HG03558 (cell line): ENCODE data around the gene MRPL22.
"Not testable (repeated sequence)": the region's sequence is repeated elsewhere in the genome, so short reads cannot be mapped to it uniquely, and the experiment has no call there.

ENCODE experiments used
- ATAC-seq: cut with Tn5 transposase; IDR thresholded peaks from one replicate; pipeline ENCODE4 v1.9.1; 2021; ENCODE audit warnings: moderate number of reproducible peaks; ENCODE audit not compliant: unreplicated experiment; ENCODE audit errors: extremely low read depth

The MRPL22 gene

GRCh38 chr5:154940772-154941620, at the start of gene MRPL22:
Gene MRPL22 (plus strand): TSS chr5:154941073. CDS start chr5:154941111, 38 bp downstream.
- ATAC-seq = no peak

GRCh38 chr5:154892369-154892771, 48.5 kb upstream of the MRPL22 start:
- ATAC-seq = no peak

- ATAC-seq = no peak
These were observed 47.5 kb upstream of the MRPL22 start for GRCh38 chr5:154893381-154893780.

GRCh38 chr5:154895606-154896561, 45.0 kb upstream of the MRPL22 start:
- ATAC-seq = no peak

DNA sequence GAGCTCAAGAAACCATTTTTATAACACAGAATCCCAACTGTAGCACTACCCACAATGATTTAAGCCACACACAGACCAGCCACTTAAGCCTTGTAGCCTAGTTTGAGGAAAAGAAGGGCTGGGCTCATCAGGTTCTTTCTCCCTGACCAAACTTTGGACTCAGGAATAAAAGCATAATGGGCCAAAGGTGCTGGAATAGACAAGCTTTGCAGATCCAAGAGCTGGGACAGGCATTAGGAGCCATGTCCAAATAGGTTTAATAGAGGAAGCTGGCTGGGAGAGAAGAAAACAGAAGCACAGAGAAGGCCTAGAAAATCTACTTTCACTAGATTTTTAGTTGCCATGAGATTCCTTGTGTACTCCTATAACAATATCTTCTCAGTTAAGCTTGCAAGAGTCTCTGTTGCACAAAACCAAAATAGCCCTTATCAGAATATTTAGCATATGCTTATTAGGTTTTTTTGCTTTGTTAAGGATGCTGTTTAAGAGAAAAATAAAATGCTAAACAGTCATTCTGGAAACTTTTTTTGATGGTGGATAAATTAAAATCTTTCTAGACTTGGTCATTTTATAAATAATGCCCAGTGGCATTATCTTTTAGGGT, 44.2 kb upstream of the MRPL22 start:
- no peak for ATAC-seq

- no peak for ATAC-seq
These were observed 42.7 kb upstream of the MRPL22 start for GRCh38 chr5:154898210-154898609.

DNA sequence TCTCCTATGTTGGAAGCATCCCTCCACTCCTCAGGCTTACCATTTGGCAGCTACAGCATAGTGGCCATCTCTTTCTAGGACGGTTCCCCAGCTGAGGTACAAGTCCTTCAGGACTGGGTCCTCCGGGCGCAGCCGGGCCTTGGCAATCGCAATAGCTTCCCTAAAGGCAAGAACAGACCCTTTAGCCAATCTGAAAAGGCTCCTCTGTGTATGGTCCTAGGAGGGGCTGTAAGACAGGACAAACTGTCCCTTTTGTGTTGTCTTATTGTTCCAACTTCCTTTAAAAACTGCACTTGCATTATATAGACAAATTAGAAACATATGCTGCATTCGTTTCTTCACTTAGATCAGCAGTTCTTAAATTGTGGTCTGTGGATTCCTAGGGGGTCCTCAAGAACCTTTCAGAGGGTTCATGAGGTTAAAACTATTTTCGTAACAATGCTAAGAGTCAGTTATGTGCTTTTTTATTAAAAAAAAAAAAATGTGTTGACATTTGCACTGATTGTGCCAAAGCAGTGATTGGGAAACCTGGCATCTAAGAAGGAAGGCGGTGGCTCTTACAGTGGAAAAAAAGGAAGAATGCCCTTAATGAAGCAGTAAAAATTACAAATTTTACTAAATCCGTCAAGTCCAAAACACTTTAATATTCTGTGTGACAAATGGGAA, 41.6 kb upstream of the MRPL22 start:
- no peak for ATAC-seq

DNA sequence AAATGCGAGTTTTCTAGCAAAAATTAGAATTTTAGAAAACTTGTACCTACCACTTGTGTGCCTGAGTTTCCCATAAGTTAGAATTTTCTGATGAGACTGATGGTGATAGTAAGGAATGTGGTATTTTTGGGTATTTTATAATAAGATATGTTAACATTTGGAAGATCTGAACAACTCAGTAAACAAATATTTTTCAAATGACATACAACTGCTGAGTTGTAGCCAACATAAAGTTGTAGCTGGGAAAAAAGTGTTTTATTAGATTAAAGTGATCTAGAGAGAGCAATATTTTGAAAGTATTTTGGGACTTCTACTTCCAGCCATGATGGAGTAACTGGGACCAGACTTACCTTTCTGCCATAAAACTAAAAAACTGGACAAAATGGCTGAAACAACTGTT, 40.8 kb upstream of the MRPL22 start:
- no peak for ATAC-seq

DNA sequence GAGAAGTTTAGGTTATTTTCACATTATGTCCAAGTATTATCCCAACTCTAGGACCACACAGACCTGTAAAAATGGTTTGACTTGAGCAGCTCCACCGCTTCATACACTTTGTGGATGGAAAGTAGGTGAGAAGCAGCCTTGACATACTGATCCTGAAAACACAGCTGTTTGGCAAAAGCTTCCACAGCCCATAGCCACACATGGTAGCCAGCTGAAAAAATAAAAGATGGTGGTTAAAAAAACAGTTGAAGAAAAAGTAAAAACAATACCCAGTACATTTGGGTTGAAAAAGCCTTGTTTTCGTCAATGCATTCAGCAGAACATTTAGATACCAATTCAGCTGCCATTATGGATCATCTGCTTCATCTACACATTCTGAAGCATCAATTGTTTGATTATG, 39.6 kb upstream of the MRPL22 start:
- ATAC-seq = no peak

DNA sequence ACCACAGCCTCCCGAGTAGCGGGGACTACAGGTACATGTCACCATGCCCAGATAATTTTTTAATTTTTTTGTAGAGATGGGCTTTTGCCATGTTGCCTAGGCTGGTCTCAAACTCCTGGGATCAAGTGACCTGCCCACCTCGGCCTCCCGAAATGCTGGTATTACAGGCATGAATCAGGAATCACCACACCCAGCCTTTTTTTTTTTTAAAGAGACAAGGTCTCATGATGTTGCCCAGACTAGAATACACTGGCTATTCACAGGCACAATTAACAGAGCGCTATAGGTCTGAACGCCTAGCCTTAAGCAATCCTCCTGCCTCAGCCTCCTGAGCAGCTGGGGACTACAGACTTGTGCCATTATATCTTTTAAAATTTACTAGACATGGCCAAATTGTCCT, 39.0 kb upstream of the MRPL22 start:
- no peak for ATAC-seq

DNA sequence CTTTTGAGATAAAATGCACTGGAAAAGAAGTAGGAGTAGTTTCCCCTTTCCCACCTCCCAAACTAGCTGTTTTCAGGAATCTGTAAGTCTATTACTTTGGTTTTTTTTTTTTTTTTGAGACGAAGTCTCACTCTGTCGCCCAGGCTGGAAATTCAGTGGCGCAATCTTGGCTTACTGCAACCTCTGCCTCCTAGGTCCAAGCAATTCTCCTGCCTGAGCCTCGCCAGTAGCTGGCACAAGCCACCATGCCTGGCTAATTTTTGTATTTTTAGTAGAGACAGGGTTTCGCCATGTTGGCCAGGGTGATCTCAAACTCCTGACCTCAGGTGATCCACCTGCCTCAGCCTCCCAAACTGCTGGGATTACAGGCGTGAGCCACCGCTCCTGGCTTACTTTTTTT, 35.3 kb upstream of the MRPL22 start:
- ATAC-seq = not testable (repeated sequence)

- ATAC-seq = no peak
These were observed 24.0 kb upstream of the MRPL22 start for GRCh38 chr5:154916874-154917273.

GRCh38 chr5:154917757-154918156, 23.1 kb upstream of the MRPL22 start:
- ATAC-seq = no peak

DNA sequence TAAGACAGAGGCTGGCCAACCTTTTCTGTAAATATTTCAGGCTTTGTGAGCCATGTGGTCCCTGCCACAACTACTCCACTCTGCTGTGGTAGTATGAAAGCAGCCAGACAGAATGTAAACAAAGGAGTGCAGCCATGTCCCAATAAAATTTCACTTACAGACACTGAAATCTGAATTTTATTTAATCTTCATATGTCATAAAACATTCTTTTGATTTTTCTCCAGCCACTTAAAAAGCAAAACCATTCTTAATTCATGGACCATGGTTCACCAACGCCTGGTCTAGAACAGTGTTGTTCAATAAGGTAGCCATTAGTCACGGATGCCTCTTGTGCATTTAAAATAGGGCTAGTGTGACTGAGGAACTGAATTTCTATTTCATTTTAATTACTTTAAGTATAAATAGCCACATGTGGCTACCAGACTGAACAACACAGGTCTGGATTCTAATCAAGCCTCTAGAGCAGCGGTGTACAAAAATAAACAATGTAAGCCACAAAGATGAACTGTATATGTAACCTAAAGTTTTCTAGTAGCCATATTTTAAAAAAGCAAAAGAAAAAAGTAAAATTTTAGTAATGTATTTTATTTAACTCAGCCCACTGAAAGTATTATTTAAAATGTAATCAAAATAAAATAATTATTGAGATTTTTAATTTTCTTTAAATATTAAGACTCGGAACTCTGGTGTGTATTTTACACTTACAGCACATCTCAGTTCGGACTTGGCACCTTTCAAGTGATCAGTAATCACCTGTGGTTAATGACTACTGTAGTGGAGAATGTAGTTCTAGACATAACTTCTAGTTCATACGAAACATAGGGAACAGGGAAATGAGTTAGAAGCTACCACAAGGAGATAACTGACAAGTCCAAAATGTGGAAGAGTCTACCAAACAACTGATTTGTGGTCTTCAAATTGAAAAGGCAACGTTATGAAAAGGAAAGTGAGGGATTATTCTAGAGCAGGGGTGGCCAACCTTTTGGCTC, 17.1 kb upstream of the MRPL22 start:
- ATAC-seq = no peak

DNA sequence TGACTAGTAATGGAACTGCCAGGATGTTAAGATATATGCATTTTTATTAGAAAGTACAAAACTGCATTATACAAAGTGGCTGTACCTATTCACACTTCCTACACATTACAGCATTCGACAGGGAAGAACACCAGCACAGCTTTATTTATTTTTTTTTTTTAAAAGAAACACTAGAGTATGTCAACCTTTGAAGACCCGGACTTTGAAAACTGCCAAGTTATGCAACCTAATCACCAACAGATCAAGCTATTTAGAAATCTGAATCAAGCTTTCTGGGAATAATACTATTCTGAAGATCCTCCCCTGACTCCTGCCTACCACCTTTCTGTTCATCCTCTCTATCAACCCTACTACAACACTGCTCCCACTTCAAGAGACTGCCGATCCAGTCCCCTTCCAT, 7.3 kb upstream of the MRPL22 start:
- no peak for ATAC-seq

GRCh38 chr5:154934881-154935280, 6.0 kb upstream of the MRPL22 start:
- no peak for ATAC-seq

GRCh38 chr5:154937186-154937717, 3.6 kb upstream of the MRPL22 start:
- ATAC-seq = no peak

DNA sequence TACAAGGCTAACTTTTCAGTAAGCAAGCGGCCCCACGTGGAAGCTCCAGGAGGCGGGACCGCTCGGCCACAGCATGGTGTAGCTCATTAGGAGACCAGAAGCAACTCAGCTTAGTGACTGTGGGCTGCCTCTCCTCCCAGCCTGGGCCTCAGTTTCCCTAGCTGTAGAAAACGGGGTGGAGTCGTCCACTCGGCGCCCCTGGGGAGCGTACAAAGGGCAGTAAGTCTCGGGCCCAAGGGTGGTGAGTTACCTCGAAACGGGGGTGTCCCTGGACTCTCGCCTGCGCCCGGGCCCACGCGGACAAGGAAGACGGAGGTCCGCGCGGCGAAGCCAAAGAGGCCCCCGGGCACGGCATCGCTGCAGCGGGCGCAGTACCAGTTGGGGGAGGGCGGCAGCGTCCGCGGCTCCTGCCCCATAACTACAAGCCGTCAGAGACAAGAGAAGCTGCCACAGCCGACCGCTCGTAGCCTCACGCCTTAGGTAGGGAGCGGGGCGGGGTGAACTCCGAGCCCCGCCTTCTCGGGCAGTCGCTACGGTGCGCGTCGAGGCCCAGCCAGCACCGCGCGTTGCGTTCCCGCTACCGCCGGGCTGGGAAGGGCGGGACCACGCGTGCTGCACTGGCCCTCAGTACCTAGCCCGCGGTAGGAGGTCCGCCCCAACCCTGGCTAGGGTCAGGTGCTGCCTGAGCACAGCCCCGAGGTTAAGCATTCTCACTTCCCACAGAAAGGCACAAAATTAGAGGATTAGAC, 3.0 kb upstream of the MRPL22 start, which contains the start of gene GEMIN5:
Gene GEMIN5 (minus strand): TSS at position 494 of the 749 bp plus-strand sequence. CDS start 78 bp downstream, at position 416.
- ATAC-seq = peak; percentile 66
